GM12864 (cell line): ENCODE results near the gene FSTL5.

Experiments
- DNase-seq: peaks from one replicate; pipeline ENCODE4 v3.0.0-alpha.2; 2011; ENCODE audit warnings: low read depth
- H3K4me3 ChIP-seq: 2 replicates; pipeline ENCODE4 v1.5.1; 2011; ENCODE audit warnings: mild to moderate bottlenecking, low read depth, low read length, control low read depth
- CTCF ChIP-seq: IDR thresholded peaks from 2 replicates; pipeline ENCODE4 v1.5.1; 2011; ENCODE audit warnings: low read depth, mild to moderate bottlenecking, moderate library complexity, low read length, control low read depth, inconsistent platforms; ENCODE audit errors: missing control alignments

The FSTL5 gene

DNA sequence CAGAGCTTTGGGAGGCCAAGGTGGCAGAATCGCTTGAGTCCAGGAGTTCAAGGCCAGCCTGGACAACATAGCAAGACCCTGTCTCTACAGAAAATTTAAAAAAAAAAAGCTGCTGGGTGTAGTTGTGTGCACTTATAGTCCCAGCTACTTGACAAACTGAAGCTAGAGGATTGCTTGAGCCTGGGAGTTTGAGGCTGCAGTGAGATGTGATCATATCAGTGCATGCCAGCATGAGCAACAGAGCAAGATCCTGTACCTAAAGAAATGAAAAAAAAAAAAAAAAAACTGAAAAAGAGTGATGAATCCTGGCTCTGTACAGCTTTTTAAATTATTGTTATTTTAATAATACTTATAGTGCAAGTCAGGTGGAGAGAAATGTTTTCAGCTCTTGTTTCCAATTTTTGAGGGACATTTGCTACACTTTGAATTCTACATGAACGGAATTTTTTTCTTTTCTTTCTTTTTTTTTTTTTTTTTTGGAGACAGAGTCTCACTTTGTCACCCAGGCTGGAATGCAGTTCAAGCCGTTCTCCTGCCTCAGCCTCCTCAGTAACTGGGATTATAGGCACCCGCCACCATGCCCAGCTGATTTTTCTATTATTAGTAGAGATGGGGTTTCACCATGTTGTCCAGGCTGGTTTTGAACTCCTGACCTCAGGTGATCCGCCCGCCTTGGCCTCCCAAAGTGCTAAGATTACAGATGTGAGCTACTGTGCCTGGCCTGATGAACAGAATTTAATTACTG is 215.6 kb downstream of the FSTL5 start:
- TF ChIP-seq CTCF, result no peak
- no peak for DNase-seq
- no peak overlapping the region for H3K4me3 ChIP-seq

GRCh38 chr4:161937596-161937995 is 226.2 kb downstream of the FSTL5 start:
- TF ChIP-seq CTCF, result no peak
- no peak overlapping the region for H3K4me3 ChIP-seq
- no peak for DNase-seq

DNA sequence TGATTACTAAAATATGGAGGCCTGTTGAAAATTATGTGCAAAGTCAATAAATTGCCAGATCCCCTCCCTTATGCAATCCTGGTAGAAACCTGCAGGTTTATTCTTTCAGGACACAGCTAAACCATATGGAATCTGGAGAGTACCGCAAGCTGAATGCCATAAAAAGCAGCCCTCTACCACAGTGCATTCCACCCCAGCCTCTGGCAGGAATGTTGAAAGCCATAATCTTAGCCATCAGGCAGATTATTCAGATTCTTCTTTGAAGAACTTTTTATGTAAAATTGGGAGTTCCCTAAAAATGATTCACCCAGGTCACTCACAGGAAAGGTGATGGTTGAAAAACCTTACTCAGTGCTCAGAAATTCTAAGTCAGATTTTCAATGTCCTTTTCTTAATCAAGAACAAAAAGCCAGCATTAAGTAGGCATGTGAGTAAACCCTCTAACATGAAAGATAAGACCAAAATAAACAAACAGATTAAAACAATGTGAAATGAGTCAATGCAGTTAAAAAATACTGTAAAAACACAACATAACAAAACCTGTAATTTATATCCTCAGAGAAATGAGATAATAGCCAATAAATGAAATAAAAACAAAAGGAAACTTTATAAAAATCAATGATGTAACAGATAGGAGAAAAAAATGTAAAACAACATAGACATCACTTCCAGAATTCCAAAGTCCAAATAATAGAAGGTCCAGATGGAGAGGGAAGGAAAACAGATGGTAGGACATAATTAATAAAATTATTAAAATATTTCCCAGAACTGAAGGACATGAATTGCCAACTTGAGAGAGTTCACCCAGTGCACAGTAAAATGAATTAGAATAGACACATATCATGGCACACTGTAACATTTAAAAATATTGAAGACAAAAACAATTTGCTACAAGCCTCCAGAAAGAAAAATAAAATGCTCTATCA is 226.9 kb downstream of the FSTL5 start:
- DNase-seq, result no peak
- H3K4me3 ChIP-seq, result no peak overlapping the region
- no peak for TF ChIP-seq CTCF

GRCh38 chr4:161931089-161931488 is 232.7 kb downstream of the FSTL5 start:
- H3K4me3 ChIP-seq, result no peak overlapping the region
- DNase-seq, result no peak
- no peak for TF ChIP-seq CTCF

DNA sequence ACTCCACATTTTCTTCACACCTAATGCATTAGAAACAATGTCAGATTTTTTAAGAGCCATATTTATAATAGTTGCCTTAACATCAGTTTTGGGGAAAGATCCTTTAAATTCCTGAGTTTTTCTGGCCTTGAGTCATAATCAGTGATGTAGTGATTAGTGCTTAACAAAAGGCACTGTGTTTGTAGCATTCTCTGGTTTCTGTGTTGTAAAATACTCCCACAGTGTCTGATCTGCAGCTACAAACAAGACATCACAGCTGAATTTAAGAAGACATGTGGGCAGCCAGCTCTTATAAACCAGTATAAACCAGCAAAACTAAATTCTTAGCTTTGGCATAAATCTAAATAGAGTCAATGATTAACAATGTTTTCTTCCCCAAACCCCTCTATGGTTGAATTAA is 233.8 kb downstream of the FSTL5 start:
- DNase-seq, result no peak
- no peak for TF ChIP-seq CTCF
- H3K4me3 ChIP-seq, result no peak overlapping the region

DNA sequence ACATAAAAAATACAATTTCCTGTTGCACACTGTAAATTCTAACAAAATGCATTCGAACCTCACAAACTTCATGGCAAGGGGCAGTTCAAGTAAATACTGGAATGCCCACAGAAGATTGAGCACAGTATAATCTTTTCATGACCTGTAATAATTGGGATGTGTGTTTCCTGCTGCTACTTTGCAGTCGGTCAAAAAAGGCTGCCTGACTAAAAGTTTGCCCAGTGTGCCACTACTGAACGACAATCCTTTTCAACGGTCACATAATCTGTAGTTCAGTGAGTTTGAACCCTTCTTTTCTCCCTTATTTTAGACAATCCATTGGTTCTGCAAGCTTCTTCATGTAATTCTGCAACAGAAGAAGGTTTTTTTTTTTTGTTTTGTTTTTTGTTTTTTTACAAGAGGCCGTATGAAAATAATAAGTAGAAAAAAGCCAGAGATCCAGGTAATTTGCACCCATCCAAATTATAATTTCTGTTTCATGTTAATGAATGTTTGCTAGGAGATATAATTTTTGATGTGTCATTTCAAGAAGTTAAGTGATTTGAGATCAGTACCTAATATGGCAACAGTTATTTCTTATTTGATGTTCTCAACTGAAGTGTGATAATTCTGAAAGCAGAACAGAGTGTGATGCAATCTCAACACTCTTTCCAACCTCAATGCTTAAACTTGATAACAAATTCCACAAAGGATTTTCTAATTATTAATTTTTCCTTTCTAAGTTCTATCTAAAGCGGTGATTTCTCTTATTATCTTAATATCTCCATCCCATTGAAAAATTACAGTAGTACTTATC is 237.6 kb downstream of the FSTL5 start:
- DNase-seq, result no peak
- H3K4me3 ChIP-seq, result no peak overlapping the region
- no peak for TF ChIP-seq CTCF
